22Rv1 (cell line): Measurements from ENCODE around the gene TNFRSF25.

Experiments
- CTCF ChIP-seq: fragments of 450-650 bp; IDR thresholded peaks from 2 replicates; pipeline ENCODE4 v1.5.1; 2017; ENCODE audit warnings: mild to moderate bottlenecking
- ZFX ChIP-seq: fragments of 450-650 bp; IDR thresholded peaks from 2 replicates; pipeline ENCODE4 v1.6.1; 2017; ENCODE audit warnings: antibody characterized with exemption, borderline replicate concordance

- no peak for TF ChIP-seq CTCF
- no peak for TF ChIP-seq ZFX
Observed at GRCh38 chr1:6497867-6498575, 32.0 kb upstream of the TNFRSF25 start.
